DOHH2 (cell line): Measurements from ENCODE around the gene TTLL9.

Experiments
- EZH2phosphoT487 ChIP-seq: fragments of 200-600 bp; sonication (generic); IDR thresholded peaks from 2 replicates; pipeline ENCODE4 v1.6.1; 2017; ENCODE audit warnings: borderline replicate concordance, mild to moderate bottlenecking, antibody characterized with exemption, low read length, moderate library complexity, mixed read lengths
- TF ChIP-seq, protein P1 (sequence below): fragments of 200-600 bp; sonication (generic); IDR thresholded peaks from one replicate; pipeline ENCODE4 v1.5.1; 2014; ENCODE audit warnings: antibody characterized with exemption, mild to moderate bottlenecking, low read depth, low read length; ENCODE audit not compliant: poor library complexity, severe bottlenecking

DNA sequence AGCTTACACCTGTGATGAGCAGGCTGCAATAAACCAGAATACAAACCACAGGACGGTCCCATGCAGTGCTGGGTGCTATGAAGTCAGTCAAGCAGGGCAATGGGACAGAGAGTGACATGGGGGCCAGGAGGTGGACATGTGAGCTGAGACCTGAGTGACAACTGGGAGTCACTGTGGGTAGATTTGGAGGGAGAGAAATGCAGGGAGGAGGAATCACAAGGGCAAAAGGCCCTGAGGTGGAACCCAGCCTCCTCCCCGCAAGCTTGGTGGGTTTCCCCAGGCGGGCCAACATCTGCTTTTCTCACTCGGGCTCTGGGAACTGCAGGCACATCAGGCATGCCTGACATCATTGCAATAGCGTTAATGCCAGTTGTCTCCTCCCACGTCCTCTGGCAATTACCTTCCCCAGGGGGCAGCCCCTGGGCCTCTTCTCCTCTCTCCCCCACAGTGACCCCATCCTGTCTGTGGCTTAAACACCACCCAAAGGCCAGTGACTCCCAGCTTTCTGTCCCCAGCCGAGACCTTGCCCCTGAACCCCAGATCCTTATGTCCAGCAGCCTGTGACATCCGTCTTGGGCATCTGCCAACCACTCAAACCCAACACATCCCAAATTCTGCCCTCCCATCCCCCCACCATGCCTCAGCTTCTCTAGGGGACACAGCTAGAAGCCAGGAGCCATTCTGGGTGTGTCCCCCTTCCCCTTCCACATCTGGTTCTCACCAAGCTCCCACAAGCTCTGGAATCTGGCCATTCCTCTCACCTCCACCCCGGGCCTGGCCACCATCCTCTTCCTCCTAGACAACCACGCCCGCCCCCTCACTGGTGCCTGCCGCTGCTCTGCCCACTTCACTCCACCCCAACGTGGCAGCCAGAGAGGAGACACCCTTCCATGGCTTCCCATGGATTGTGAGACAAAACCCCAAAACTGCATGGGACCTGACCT, 53.2 kb downstream of the TTLL9 start:
- TF ChIP-seq, protein P1, sequence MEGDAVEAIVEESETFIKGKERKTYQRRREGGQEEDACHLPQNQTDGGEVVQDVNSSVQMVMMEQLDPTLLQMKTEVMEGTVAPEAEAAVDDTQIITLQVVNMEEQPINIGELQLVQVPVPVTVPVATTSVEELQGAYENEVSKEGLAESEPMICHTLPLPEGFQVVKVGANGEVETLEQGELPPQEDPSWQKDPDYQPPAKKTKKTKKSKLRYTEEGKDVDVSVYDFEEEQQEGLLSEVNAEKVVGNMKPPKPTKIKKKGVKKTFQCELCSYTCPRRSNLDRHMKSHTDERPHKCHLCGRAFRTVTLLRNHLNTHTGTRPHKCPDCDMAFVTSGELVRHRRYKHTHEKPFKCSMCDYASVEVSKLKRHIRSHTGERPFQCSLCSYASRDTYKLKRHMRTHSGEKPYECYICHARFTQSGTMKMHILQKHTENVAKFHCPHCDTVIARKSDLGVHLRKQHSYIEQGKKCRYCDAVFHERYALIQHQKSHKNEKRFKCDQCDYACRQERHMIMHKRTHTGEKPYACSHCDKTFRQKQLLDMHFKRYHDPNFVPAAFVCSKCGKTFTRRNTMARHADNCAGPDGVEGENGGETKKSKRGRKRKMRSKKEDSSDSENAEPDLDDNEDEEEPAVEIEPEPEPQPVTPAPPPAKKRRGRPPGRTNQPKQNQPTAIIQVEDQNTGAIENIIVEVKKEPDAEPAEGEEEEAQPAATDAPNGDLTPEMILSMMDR, result no peak
- no peak for TF ChIP-seq EZH2phosphoT487
